HCT116 (cell line): ENCODE measurements around the gene PTBP1.
A peak's percentile ranks its signal among the peaks of the same experiment; 100 is the strongest.

ENCODE experiments used
- CEBPB ChIP-seq: IDR thresholded peaks from 2 replicates; pipeline ENCODE4 v1.6.1; 2012; ENCODE audit warnings: low read depth
- EZH2phosphoT487 ChIP-seq: fragments of 200-600 bp; IDR thresholded peaks from 2 replicates; pipeline ENCODE4 v1.6.1; 2018; ENCODE audit warnings: antibody characterized with exemption, borderline replicate concordance
- POLR2A ChIP-seq: IDR thresholded peaks from 2 replicates; pipeline ENCODE4 v1.7.0; 2011; ENCODE audit warnings: borderline replicate concordance; ENCODE audit not compliant: insufficient read depth, insufficient read length; ENCODE audit errors: extremely low read depth
- POLR2AphosphoS5 ChIP-seq: IDR thresholded peaks from 2 replicates; pipeline ENCODE4 v1.6.1; 2011; ENCODE audit warnings: mild to moderate bottlenecking, low read depth, low read length, moderate library complexity
- SIN3A ChIP-seq: IDR thresholded peaks from 2 replicates; pipeline ENCODE4 v1.6.1; 2012; ENCODE audit warnings: low read depth
- YY1 ChIP-seq: IDR thresholded peaks from 2 replicates; pipeline ENCODE4 v1.6.1; 2011; ENCODE audit warnings: low read length, low read depth, moderate library complexity, mild to moderate bottlenecking; ENCODE audit not compliant: insufficient replicate concordance; ENCODE audit errors: extremely low read depth
- ZFX ChIP-seq: fragments of 450-650 bp; IDR thresholded peaks from 2 replicates; pipeline ENCODE4 v1.6.1; 2017
- TF ChIP-seq, protein P1 (sequence below): IDR thresholded peaks from 2 replicates; pipeline ENCODE4 v1.6.1; 2012; ENCODE audit warnings: low read depth
- TF ChIP-seq, protein P2 (sequence below), 3 experiments: fragments of 200-600 bp in 1 of 3; sonication (generic) in 1 of 3; IDR thresholded peaks in 2 of 3; conservative IDR thresholded peaks in 1 of 3; 2 replicates each; pipeline ENCODE4 v1.5.1; 2012 to 2017; ENCODE audit warnings: low read depth in 2 of 3, low read length in 2 of 3, antibody characterized with exemption in 1 of 3, borderline replicate concordance in 1 of 3, control low read depth in 1 of 3, mild to moderate bottlenecking in 1 of 3, mixed read lengths in 1 of 3, mixed run types in 1 of 3, moderate library complexity in 1 of 3; ENCODE audit not compliant: insufficient read depth in 1 of 3
- TF ChIP-seq, protein P3 (sequence below): IDR thresholded peaks from 2 replicates; pipeline ENCODE4 v1.6.1; 2011; ENCODE audit warnings: mild to moderate bottlenecking, low read length, moderate library complexity; ENCODE audit not compliant: insufficient replicate concordance; ENCODE audit errors: extremely low read depth
- TF ChIP-seq, protein P4 (sequence below): IDR thresholded peaks from 2 replicates; pipeline ENCODE4 v1.6.1; 2012

DNA sequence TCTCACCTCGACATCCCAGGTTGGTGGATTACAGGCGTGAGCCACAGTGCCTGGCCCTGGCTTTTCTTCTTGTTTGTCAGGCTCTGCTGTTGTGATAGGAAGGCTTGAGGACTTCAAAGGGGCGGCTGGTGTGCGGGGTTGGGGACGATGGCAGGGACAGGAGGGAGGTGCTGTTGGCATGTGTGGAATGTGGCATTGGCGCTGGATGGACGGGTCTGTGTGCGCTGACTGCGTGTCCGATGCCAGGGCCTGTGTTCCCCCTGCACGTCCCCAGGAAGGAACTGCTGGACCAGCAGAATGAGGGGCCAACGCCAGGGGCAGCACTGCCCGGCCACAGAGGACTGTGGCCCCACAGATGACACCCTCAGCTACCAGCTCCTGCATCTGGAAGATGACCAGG lies 12.7 kb upstream of the PTBP1 start:
- no peak for TF ChIP-seq POLR2A
- TF ChIP-seq, protein P1, sequence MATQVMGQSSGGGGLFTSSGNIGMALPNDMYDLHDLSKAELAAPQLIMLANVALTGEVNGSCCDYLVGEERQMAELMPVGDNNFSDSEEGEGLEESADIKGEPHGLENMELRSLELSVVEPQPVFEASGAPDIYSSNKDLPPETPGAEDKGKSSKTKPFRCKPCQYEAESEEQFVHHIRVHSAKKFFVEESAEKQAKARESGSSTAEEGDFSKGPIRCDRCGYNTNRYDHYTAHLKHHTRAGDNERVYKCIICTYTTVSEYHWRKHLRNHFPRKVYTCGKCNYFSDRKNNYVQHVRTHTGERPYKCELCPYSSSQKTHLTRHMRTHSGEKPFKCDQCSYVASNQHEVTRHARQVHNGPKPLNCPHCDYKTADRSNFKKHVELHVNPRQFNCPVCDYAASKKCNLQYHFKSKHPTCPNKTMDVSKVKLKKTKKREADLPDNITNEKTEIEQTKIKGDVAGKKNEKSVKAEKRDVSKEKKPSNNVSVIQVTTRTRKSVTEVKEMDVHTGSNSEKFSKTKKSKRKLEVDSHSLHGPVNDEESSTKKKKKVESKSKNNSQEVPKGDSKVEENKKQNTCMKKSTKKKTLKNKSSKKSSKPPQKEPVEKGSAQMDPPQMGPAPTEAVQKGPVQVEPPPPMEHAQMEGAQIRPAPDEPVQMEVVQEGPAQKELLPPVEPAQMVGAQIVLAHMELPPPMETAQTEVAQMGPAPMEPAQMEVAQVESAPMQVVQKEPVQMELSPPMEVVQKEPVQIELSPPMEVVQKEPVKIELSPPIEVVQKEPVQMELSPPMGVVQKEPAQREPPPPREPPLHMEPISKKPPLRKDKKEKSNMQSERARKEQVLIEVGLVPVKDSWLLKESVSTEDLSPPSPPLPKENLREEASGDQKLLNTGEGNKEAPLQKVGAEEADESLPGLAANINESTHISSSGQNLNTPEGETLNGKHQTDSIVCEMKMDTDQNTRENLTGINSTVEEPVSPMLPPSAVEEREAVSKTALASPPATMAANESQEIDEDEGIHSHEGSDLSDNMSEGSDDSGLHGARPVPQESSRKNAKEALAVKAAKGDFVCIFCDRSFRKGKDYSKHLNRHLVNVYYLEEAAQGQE, result no peak
- TF ChIP-seq, protein P2, sequence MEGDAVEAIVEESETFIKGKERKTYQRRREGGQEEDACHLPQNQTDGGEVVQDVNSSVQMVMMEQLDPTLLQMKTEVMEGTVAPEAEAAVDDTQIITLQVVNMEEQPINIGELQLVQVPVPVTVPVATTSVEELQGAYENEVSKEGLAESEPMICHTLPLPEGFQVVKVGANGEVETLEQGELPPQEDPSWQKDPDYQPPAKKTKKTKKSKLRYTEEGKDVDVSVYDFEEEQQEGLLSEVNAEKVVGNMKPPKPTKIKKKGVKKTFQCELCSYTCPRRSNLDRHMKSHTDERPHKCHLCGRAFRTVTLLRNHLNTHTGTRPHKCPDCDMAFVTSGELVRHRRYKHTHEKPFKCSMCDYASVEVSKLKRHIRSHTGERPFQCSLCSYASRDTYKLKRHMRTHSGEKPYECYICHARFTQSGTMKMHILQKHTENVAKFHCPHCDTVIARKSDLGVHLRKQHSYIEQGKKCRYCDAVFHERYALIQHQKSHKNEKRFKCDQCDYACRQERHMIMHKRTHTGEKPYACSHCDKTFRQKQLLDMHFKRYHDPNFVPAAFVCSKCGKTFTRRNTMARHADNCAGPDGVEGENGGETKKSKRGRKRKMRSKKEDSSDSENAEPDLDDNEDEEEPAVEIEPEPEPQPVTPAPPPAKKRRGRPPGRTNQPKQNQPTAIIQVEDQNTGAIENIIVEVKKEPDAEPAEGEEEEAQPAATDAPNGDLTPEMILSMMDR (IDR thresholded peaks at IDR 0.05 in 2 of 3, conservative IDR thresholded peaks at IDR 0.05 in 1 of 3; ENCODE audit: borderline replicate concordance in 1 of 3, insufficient read depth in 1 of 3, low read depth in 2 of 3, low read length in 2 of 3), result 0 out of 6 replicates have a peak, but pooled peaks of 1 of the 3 experiments have one; percentile 7
- no peak for TF ChIP-seq POLR2AphosphoS5
- no peak for TF ChIP-seq CEBPB
- TF ChIP-seq ZFX, result no peak
- TF ChIP-seq, protein P3, sequence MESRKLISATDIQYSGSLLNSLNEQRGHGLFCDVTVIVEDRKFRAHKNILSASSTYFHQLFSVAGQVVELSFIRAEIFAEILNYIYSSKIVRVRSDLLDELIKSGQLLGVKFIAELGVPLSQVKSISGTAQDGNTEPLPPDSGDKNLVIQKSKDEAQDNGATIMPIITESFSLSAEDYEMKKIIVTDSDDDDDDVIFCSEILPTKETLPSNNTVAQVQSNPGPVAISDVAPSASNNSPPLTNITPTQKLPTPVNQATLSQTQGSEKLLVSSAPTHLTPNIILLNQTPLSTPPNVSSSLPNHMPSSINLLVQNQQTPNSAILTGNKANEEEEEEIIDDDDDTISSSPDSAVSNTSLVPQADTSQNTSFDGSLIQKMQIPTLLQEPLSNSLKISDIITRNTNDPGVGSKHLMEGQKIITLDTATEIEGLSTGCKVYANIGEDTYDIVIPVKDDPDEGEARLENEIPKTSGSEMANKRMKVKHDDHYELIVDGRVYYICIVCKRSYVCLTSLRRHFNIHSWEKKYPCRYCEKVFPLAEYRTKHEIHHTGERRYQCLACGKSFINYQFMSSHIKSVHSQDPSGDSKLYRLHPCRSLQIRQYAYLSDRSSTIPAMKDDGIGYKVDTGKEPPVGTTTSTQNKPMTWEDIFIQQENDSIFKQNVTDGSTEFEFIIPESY, result no peak
- TF ChIP-seq SIN3A, result no peak
- no peak for TF ChIP-seq EZH2phosphoT487
- TF ChIP-seq, protein P4, sequence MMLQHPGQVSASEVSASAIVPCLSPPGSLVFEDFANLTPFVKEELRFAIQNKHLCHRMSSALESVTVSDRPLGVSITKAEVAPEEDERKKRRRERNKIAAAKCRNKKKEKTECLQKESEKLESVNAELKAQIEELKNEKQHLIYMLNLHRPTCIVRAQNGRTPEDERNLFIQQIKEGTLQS, result no peak
- TF ChIP-seq YY1, result no peak
